GM21515 (cell line): ENCODE measurements around the gene ARFGAP3.
"Not testable (repeated sequence)": the region's sequence is repeated elsewhere in the genome, so short reads cannot be mapped to it uniquely, and the experiment has no call there.

Source experiments
- ATAC-seq: cut with Tn5 transposase; IDR thresholded peaks from one replicate; pipeline ENCODE4 v1.9.1; 2021; ENCODE audit not compliant: unreplicated experiment

ARFGAP3 gene

DNA sequence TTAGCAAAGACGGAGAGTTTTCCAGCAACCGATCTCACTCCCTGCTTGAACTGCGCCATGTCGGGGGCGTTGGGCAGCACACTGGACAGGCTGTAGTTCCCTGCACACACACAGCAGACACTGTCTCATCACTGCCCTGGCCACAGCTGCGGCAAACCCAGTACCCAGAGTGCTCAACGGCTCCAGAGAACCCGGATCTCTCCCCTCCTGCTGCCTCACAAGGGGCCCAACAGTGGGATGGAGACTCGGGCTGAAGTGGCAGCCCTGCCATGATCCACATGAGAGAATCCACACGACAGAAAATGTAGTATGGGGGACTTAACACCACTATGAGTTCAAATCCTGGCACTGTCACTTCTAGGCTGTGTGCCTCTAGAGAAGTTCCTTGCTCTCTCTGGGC is 58.0 kb downstream of the ARFGAP3 start:
- no peak for ATAC-seq

GRCh38 chr22:42797011-42797410 is 60.1 kb downstream of the ARFGAP3 start:
- ATAC-seq: no peak

DNA sequence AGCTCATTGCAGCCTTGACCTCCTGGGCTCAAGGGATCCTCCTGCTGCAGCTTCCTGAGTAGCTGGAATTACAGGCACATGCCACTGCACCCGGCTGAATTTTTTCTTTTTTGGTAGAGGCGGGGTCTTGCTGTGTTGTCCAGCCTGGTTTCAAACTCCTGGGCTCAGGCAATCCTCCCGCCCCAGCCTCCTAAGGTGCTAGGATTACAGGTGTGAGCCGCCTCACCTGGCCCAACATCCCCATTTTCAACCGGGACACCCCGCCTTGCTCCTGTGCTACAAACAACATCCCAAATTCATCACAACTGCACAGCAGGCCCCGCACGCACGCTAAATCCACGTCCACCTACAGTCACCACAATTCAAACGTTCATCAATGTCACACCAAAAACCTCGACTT is 61.0 kb downstream of the ARFGAP3 start:
- ATAC-seq: no peak

GRCh38 chr22:42794551-42795510 is 62.2 kb downstream of the ARFGAP3 start:
- ATAC-seq: no peak

DNA sequence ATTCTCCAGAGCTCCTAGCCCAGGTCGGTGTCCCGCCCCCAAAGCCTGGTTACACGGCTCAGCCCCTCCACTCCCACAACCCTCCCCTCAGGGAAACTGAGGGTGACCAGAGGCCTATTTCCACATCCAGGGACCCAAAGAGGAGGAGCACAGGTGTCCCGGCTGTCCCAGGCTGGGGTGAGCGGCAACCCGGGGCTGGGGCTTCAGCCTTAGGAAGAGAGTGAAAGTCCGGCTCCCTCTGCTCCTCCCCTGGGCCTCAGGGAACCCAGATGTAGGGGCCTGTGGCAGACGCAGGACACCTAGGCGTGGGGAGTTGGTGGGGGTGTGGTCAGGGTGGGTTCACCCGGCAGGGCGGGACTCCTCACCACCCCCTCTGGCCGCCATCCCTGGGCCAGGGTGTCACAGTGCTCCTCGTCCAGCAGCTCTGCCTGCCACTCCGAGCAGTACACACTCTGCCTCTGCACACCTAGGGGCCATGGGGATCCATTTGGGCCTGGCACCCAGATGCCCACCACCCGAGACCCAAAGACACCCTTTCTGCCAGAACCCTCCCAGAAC is 63.1 kb downstream of the ARFGAP3 start:
- no peak for ATAC-seq

DNA sequence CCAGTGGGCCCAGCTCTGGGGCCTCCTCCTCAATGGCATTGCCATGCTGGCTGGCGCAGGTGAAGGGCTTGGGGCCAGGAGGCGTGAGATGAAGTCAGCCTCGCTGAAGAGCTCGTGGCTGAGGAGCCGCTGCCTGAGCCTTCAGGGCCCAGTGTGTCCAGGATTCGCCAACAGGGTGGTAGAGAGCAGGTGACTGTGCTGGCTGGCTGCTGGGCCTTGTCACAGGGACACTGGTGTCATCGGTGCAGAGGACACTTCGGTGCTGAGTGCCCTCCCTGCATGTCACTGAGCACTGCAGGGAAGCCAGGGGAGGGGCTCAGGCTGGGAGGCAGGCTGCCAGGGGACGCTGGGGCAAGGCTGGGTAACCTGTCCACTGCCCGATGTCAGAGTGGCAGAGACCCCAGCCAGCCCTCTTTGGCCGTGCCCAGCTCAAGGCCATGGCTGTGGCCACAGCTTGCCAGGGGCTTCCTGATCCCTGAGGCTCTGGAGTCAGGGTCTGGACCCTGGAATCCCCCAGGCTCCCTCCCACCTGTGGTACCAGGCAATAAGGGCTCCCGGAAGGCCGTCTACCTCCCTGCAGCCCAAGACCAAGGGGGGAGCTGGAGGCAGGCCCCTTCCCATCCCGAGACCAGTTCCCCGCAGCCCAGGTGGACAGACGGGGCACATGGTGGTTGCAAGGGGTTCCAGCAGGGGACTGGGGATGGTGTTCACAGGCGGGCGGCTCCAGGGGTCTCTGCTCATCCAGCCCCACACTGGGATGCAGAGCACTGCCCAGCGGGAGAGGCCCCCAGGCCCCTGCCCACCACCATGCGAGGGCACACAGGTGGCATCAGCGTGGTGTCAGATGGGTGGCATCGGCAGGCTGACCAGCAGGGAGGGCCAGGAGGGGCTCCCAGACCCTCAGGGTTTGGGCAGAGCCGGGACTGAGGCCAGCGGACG is 63.9 kb downstream of the ARFGAP3 start:
- no peak for ATAC-seq

DNA sequence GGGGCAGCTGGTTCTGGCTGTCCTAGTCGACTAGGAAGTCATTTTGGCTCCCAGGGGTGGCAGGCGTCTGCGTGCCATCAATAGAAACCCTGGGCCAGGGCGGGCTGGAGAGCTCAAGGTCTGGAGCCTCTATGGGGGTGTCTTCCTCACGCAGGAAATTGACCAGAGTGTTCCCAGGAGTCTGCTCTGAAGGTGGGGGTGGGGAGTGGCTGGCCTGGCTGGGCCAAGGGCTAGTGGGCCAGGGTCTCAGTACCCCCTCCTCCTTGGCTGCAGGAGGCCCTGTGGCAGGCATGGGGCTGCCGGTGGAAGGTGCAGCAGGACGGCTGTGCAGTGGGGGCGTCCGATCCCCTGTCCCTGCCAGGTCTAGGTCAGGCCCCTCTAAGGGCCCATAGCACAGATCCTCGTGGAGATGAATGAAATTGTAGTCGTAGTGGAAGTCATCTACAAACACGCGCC is 64.6 kb downstream of the ARFGAP3 start:
- ATAC-seq: no peak

- no peak for ATAC-seq
These were observed 65.2 kb downstream of the ARFGAP3 start for GRCh38 chr22:42791721-42792452.

GRCh38 chr22:42788466-42788865 is 68.6 kb downstream of the ARFGAP3 start:
- no peak for ATAC-seq

DNA sequence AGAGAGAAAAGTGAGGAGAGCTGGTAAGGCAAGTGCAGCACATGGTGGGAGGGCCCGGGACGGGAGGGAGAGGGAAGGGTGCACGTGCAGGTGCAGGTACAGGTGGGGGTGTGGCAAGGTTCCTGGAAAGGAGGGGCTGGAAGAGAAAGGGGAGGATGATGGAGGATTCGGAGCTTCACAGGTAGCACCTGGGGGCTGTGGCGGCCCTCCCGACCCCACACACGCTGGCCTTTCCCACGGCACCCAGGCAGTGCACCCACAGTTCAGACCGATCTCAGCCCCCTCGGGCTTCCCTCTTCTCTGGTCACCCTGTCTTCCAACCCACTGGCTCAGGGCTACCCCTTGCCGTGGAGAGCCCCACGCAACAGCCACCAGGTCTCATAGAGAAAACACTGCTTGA is 69.1 kb downstream of the ARFGAP3 start:
- no peak for ATAC-seq

DNA sequence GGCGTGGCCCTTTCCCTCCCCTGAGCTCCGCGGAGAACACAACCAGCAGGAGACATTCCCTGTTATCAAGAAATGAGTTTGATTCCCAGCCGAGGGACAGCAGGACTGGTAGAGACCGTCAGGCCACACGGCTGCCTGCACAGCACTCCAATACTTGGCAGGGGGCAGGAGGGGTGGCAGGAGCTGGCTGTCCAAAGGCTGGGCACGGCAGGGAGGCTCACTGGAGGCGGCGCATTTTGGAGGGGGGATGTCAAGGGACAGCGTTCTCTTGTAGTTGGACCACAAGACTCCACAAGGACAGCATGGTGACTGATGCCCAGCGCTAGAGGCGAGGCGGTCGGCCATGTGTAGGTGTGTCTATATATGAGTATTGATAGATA is 69.7 kb downstream of the ARFGAP3 start:
- no peak for ATAC-seq

GRCh38 chr22:42786606-42787356 is 70.3 kb downstream of the ARFGAP3 start:
- ATAC-seq: no peak

DNA sequence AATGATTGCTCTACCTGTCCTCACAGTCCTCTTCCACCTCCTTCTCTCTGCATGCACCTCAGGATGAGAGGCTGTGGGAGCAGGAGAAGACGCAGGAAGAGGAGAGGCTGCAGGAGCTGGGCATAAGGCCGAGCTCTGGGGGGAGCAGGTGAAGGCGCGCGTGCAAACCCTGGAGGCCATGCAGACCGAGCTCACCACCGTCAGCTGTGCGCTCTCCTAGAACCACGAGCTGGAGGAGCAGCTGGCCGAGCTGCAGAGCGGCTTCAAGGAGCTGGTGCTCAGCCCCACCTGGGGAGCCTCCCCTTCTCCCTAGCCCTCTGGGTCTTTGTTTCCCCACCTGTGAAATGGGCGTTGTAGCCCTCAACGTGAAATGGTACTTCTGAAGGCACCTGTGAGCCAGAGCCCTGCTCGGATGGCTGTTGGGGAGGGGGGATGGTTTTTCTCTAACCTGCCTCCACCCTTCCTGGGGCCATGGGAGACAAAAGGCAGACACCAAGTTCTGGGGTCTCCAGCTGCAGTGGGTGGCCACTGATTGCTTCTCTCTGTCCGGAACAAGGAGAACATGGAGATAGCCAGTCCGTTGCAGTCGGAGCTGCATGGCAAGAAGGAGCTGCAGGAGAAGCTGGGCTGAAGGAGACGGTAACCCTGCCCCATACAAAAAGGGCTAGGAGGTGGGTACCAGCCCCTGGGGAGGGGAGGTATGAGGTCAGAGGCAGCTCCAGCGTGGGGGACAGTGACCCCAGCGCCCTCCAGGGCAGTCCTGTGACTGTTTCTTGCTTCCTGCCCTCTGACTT is 71.2 kb downstream of the ARFGAP3 start:
- ATAC-seq: no peak

DNA sequence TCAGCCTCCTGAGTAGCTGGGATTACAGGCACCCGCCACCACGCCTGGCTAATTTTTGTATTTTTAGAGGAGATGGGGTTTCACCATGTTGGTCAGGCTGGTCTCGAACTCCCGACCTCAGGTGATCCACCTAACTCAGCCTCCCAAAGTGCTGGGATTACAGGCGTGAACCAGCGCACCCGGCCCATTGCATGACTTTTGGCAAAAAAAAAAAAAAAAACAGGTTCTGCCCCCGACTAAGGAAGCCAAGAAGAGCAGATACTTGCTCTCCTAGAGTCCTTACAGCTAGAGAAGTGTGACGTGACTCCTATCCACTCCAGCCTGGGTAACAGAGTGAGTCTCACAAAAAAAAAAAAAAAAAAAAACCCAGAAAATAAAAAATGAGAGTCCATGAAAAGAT is 74.8 kb downstream of the ARFGAP3 start:
- ATAC-seq: not testable (repeated sequence)

DNA sequence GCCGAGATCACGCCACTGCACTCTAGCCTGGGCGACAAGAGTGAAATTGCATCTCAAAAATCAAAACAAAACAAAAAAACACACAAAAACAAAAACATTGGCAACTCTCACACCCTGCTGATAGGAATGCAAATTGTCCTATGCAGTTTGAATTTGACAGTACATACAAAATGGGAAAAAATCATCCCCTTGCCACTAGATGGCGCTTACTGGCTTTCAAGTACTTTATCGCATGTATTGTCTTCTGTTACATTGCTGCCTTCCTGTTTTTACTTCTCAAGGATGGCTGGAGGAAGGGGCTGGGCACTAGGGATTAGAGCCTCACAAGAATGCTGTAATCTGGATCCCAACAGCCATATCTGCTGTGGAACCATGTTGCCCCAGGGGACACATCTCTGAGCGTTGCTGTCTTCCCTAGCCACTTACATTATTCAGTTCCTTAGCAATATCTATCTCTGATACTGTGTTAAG is 77.0 kb downstream of the ARFGAP3 start:
- no peak for ATAC-seq

GRCh38 chr22:42777126-42777525 is 79.9 kb downstream of the ARFGAP3 start:
- ATAC-seq: no peak

- ATAC-seq: no peak
These were observed 83.9 kb downstream of the ARFGAP3 start for GRCh38 chr22:42773167-42773566.

GRCh38 chr22:42772647-42773046 is 84.4 kb downstream of the ARFGAP3 start:
- no peak for ATAC-seq
